ENCODE results near the gene NADSYN1. TPM values are rescaled to one million over a fixed set of nuclear protein-coding genes. Genes with fewer than 3 reads are reported as not detected.

The NADSYN1 gene
- total and polyA plus RNA-seq, 5 donors from 2014 or later, result 35.1 to 151 (median 42.4) TPM

GRCh38 chr11:71447791-71448256 lies 5.2 kb upstream of the NADSYN1 start:
- peak overlapping the region; percentile 85 to 98 (median 92) for H3K4me3 Mint-ChIP-seq
- Histone ChIP-seq H3K27ac (ENCODE audit: insufficient read depth, low read length, poor library complexity, severe bottlenecking) (peak overlapping the region; percentile 83), H3K9me3 (ENCODE audit: control insufficient read depth in 2 of 2, low read length in 2 of 2) (no peaks in the 10 kb centered on the region), H3K4me1 (ENCODE audit: control insufficient read depth, insufficient read depth, low read length, poor library complexity, severe bottlenecking) (peaks cover 44% of the 10 kb centered on the region), H3K4me3 (ENCODE audit: low read depth, low read length) (peak overlapping the region; percentile 50), H3K27me3 (ENCODE audit: control insufficient read depth, insufficient read depth, low read length) (no peaks in the 10 kb centered on the region), H3K36me3 (ENCODE audit: control insufficient read depth, insufficient read depth, low read length) (no peaks in the 10 kb centered on the region)
- H3K9me3 Mint-ChIP-seq, result peaks cover 0 to 7% (median 0%) of the 10 kb centered on the region in 7 donors
- peaks cover 13 to 45% (median 39%) of the 10 kb centered on the region in 4 donors for H3K4me1 Mint-ChIP-seq
- H3K27ac Mint-ChIP-seq, result peak overlapping the region; percentile 85 to 97 (median 86)
- H3K27me3 Mint-ChIP-seq, result peaks cover 5% of the 10 kb centered on the region
- DNase-seq (peak in 2 of 3 donors; percentile 28 to 56), ATAC-seq (ENCODE audit: low read depth in 2 of 2) (peak; percentile 6 to 9)
- H3K36me3 Mint-ChIP-seq, result peaks cover 16% of the 10 kb centered on the region

DNA sequence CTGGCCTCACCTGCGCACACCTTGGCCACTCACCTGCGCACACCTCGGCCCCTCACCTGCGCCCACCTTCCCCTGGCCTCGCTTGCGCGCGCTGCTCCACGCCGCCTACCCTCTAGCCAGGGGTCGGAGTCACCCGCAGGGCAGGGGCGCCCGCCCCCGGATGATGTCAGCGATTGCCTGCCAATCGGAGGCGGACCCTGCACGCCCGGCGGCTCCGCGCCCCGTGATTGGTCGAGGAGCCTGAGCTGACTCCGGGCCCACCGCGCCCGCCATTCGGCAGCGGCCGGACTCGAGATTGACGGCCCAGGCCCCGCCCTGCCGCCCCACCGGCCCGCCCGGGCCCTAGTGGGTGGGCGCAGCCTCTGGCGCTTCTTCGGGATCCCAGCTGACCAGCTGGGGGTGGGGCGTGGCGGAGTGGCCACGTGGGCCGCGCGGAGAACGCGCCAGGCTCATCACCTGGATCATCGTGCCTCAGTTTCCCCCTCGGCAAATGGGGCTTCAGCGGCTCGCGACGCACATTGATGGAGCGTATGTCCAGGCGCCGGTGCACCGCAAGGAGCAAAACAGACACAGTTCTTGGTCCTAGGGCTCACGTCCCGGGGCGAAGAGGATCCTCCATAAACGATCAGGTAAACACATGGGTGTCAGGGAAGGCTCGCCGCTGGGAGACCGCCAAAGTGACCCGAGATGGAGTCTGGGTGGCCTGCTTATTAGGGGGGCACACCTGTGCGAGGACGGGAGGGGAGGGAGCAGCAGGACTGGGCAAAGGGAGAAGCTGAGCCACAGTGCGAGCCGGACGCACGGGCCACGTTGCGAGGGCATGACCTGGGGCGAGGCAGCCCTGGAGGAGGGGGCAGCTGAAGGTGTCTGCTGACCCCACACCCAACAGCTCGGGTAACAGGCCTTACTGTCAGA lies 4.5 kb upstream of the NADSYN1 start, which contains the start of gene DHCR7:
TSS of gene DHCR7 (minus strand) at position 137 of the 915 bp plus-strand sequence. CDS start 3,441 bp downstream, outside the sequence.
- Mint-ChIP-seq H3K27ac (peak within 1 kb of the TSS; percentile 86 to 97 (median 89)), H3K4me1 (peaks cover 13 to 48% (median 40%) of the 10 kb centered on the region in 4 donors)

GRCh38 chr11:71449596-71449995 lies 3.4 kb upstream of the NADSYN1 start:
- peak overlapping the region; percentile 83 for H3K27ac ChIP-seq (ENCODE audit: insufficient read depth, low read length, poor library complexity, severe bottlenecking)
- H3K4me1 ChIP-seq (ENCODE audit: control insufficient read depth, insufficient read depth, low read length, poor library complexity, severe bottlenecking), result peaks cover 59% of the 10 kb centered on the region
- H3K27ac Mint-ChIP-seq, result peak overlapping the region; percentile 84 to 97 (median 89)
- H3K4me3 Mint-ChIP-seq, result peak overlapping the region; percentile 85 to 98 (median 92)
- peaks cover 5% of the 10 kb centered on the region for H3K27me3 Mint-ChIP-seq
- H3K4me1 Mint-ChIP-seq, result peaks cover 16 to 59% (median 47%) of the 10 kb centered on the region in 4 donors
- no peaks in the 10 kb centered on the region for H3K9me3 ChIP-seq (ENCODE audit: control insufficient read depth in 2 of 2, low read length in 2 of 2)
- no peaks in the 10 kb centered on the region for H3K27me3 ChIP-seq (ENCODE audit: control insufficient read depth, insufficient read depth, low read length)
- ATAC-seq (ENCODE audit: low read depth in 2 of 2) (no peak), DNase-seq (no peak)
- peaks cover 0 to 7% (median 0%) of the 10 kb centered on the region in 7 donors for H3K9me3 Mint-ChIP-seq
- H3K36me3 Mint-ChIP-seq, result peaks cover 14% of the 10 kb centered on the region
- H3K4me3 ChIP-seq (ENCODE audit: low read depth, low read length), result peak overlapping the region; percentile 82
- H3K36me3 ChIP-seq (ENCODE audit: control insufficient read depth, insufficient read depth, low read length), result no peaks in the 10 kb centered on the region

More for the DNA sequence above, 4.5 kb upstream of the NADSYN1 start, which contains the start of gene DHCR7:
- Histone ChIP-seq H3K27me3 (ENCODE audit: control insufficient read depth, insufficient read depth, low read length) (no peaks in the 10 kb centered on the region), H3K36me3 (ENCODE audit: control insufficient read depth, insufficient read depth, low read length) (no peaks in the 10 kb centered on the region), H3K9me3 (ENCODE audit: control insufficient read depth in 2 of 2, low read length in 2 of 2) (no peaks in the 10 kb centered on the region), H3K27ac (ENCODE audit: insufficient read depth, low read length, poor library complexity, severe bottlenecking) (peak within 1 kb of the TSS; percentile 83), H3K4me3 (ENCODE audit: low read depth, low read length) (peak within 1 kb of the TSS; percentile 82), H3K4me1 (ENCODE audit: control insufficient read depth, insufficient read depth, low read length, poor library complexity, severe bottlenecking) (peaks cover 48% of the 10 kb centered on the region)
- DNase-seq (peak; percentile 89 to 94 (median 92)), ATAC-seq (ENCODE audit: low read depth in 2 of 2) (peak; percentile 81 to 82)
- Mint-ChIP-seq H3K36me3 (peaks cover 14% of the 10 kb centered on the region), H3K9me3 (peaks cover 0 to 7% (median 0%) of the 10 kb centered on the region in 7 donors), H3K4me3 (peak within 1 kb of the TSS; percentile 85 to 98 (median 92)), H3K27me3 (peaks cover 5% of the 10 kb centered on the region)

GRCh38 chr11:71450507-71450906 lies 2.5 kb upstream of the NADSYN1 start:
- no peaks in the 10 kb centered on the region for H3K27me3 ChIP-seq (ENCODE audit: control insufficient read depth, insufficient read depth, low read length)
- Mint-ChIP-seq H3K27me3 (peaks cover 5% of the 10 kb centered on the region), H3K4me3 (peak overlapping the region; percentile 36 to 90 (median 72)), H3K27ac (peak overlapping the region in 1 of 3 donors; percentile 97), H3K9me3 (peaks cover 0 to 7% (median 0%) of the 10 kb centered on the region in 7 donors), H3K36me3 (peaks cover 10% of the 10 kb centered on the region), H3K4me1 (peaks cover 21 to 68% (median 52%) of the 10 kb centered on the region in 4 donors)
- DNase-seq, result no peak
- peak overlapping the region; percentile 90 for H3K27ac ChIP-seq (ENCODE audit: insufficient read depth, low read length, poor library complexity, severe bottlenecking)
- H3K9me3 ChIP-seq (ENCODE audit: control insufficient read depth in 2 of 2, low read length in 2 of 2), result no peaks in the 10 kb centered on the region
- ATAC-seq (ENCODE audit: low read depth in 2 of 2), result no peak
- H3K36me3 ChIP-seq (ENCODE audit: control insufficient read depth, insufficient read depth, low read length), result peaks cover 9% of the 10 kb centered on the region
- no peak overlapping the region for H3K4me3 ChIP-seq (ENCODE audit: low read depth, low read length)
- H3K4me1 ChIP-seq (ENCODE audit: control insufficient read depth, insufficient read depth, low read length, poor library complexity, severe bottlenecking), result peaks cover 64% of the 10 kb centered on the region

GRCh38 chr11:71450939-71451338 lies 2.1 kb upstream of the NADSYN1 start:
- Histone ChIP-seq H3K4me3 (ENCODE audit: low read depth, low read length) (no peak overlapping the region), H3K27me3 (ENCODE audit: control insufficient read depth, insufficient read depth, low read length) (no peaks in the 10 kb centered on the region), H3K4me1 (ENCODE audit: control insufficient read depth, insufficient read depth, low read length, poor library complexity, severe bottlenecking) (peaks cover 64% of the 10 kb centered on the region), H3K27ac (ENCODE audit: insufficient read depth, low read length, poor library complexity, severe bottlenecking) (peak overlapping the region; percentile 90), H3K9me3 (ENCODE audit: control insufficient read depth in 2 of 2, low read length in 2 of 2) (no peaks in the 10 kb centered on the region), H3K36me3 (ENCODE audit: control insufficient read depth, insufficient read depth, low read length) (peaks cover 13% of the 10 kb centered on the region)
- Mint-ChIP-seq H3K27ac (peak overlapping the region; percentile 27 to 97 (median 54)), H3K9me3 (peaks cover 0 to 5% (median 0%) of the 10 kb centered on the region in 7 donors), H3K36me3 (peaks cover 9% of the 10 kb centered on the region), H3K4me3 (peak overlapping the region; percentile 36 to 91 (median 90)), H3K4me1 (peaks cover 21 to 72% (median 55%) of the 10 kb centered on the region in 4 donors), H3K27me3 (peaks cover 5% of the 10 kb centered on the region)
- DNase-seq, result no peak
- no peak for ATAC-seq (ENCODE audit: low read depth in 2 of 2)

GRCh38 chr11:71451596-71452198 lies 1.3 kb upstream of the NADSYN1 start:
- peak overlapping the region; percentile 90 for H3K27ac ChIP-seq (ENCODE audit: insufficient read depth, low read length, poor library complexity, severe bottlenecking)
- Mint-ChIP-seq H3K36me3 (peaks cover 9% of the 10 kb centered on the region), H3K27me3 (peaks cover 5% of the 10 kb centered on the region), H3K4me3 (peak overlapping the region; percentile 89 to 94 (median 90)), H3K9me3 (no peaks in the 10 kb centered on the region), H3K4me1 (peaks cover 21 to 79% (median 60%) of the 10 kb centered on the region in 4 donors), H3K27ac (peak overlapping the region; percentile 94 to 97 (median 97))
- ATAC-seq (ENCODE audit: low read depth in 2 of 2), result no peak
- H3K4me1 ChIP-seq (ENCODE audit: control insufficient read depth, insufficient read depth, low read length, poor library complexity, severe bottlenecking), result peaks cover 64% of the 10 kb centered on the region
- DNase-seq, result peak in 1 of 3 donors; percentile 18
- H3K9me3 ChIP-seq (ENCODE audit: control insufficient read depth in 2 of 2, low read length in 2 of 2), result no peaks in the 10 kb centered on the region
- H3K36me3 ChIP-seq (ENCODE audit: control insufficient read depth, insufficient read depth, low read length), result peaks cover 20% of the 10 kb centered on the region
- peak overlapping the region; percentile 88 for H3K4me3 ChIP-seq (ENCODE audit: low read depth, low read length)
- no peaks in the 10 kb centered on the region for H3K27me3 ChIP-seq (ENCODE audit: control insufficient read depth, insufficient read depth, low read length)
